ENCODE measurements around the gene ZNF688. TPM values are rescaled to one million over a fixed set of nuclear protein-coding genes. Genes with fewer than 3 reads are reported as not detected.

The ZNF688 gene
- total RNA-seq, 1 donor from 2014 or later, result 5.4 TPM

- DNase-seq (ENCODE audit: low read depth), result no peak
- TF ChIP-seq EZH2 (IDR thresholded peaks at IDR 0.05; ENCODE audit: insufficient read depth, low read length), result no peak
- TF ChIP-seq CTCF (IDR thresholded peaks at IDR 0.05; ENCODE audit: insufficient read depth, low read depth, low read length), result no peak
- no peak overlapping the region for H3K4me3 ChIP-seq (ENCODE audit: insufficient read depth, low read depth, low read length)
These were observed 32.9 kb upstream of the ZNF688 start for GRCh38 chr16:30604316-30604947.

GRCh38 chr16:30603945-30604315 lies 32.4 kb upstream of the ZNF688 start:
- Histone ChIP-seq H3K27ac (ENCODE audit: low read depth, low read length) (no peak overlapping the region), H3K9me3 (ENCODE audit: insufficient read depth, low read depth, low read length) (no peaks in the 10 kb centered on the region), H3K4me2 (ENCODE audit: low read length) (no peak overlapping the region), H3K27me3 (ENCODE audit: insufficient read depth, low read length) (no peaks in the 10 kb centered on the region), H3K4me1 (ENCODE audit: insufficient read depth, low read length) (peaks cover 6% of the 10 kb centered on the region), H2AFZ (ENCODE audit: low read depth, low read length) (no peak overlapping the region), H4K20me1 (ENCODE audit: insufficient read depth, low read length) (no peaks in the 10 kb centered on the region), H3K36me3 (ENCODE audit: insufficient read depth, low read length) (peaks cover 7% of the 10 kb centered on the region), H3K79me2 (ENCODE audit: insufficient read depth, low read length) (peaks cover 5% of the 10 kb centered on the region), H3K4me3 (ENCODE audit: insufficient read depth, low read depth, low read length) (no peak overlapping the region), H3K9ac (ENCODE audit: low read length) (no peak overlapping the region)
- FAIRE-seq (no peak), DNase-seq (ENCODE audit: low read depth) (no peak)
- H3K36me3 Mint-ChIP-seq (ENCODE audit: low read depth, unreplicated experiment), result peaks cover 11% of the 10 kb centered on the region
- TF ChIP-seq EZH2 (IDR thresholded peaks at IDR 0.05; ENCODE audit: insufficient read depth, low read length) (no peak), CTCF (IDR thresholded peaks at IDR 0.05; ENCODE audit: insufficient read depth, low read depth, low read length) (no peak)
- H3K9me3 Mint-ChIP-seq (ENCODE audit: unreplicated experiment), result peaks cover 3% of the 10 kb centered on the region
- H3K27ac Mint-ChIP-seq (ENCODE audit: unreplicated experiment), result no peak overlapping the region
- peaks cover 11% of the 10 kb centered on the region for H3K4me1 Mint-ChIP-seq (ENCODE audit: low read depth, unreplicated experiment)
- peak overlapping the region; percentile 14 for H3K4me3 Mint-ChIP-seq (ENCODE audit: unreplicated experiment)
- H3K27me3 Mint-ChIP-seq (ENCODE audit: low read depth, unreplicated experiment), result no peaks in the 10 kb centered on the region

More at GRCh38 chr16:30604316-30604947, 32.9 kb upstream of the ZNF688 start:
- Histone ChIP-seq H3K27me3 (ENCODE audit: insufficient read depth, low read length) (no peaks in the 10 kb centered on the region), H3K4me1 (ENCODE audit: insufficient read depth, low read length) (peaks cover 6% of the 10 kb centered on the region), H3K4me2 (ENCODE audit: low read length) (no peak overlapping the region), H3K9ac (ENCODE audit: low read length) (no peak overlapping the region), H2AFZ (ENCODE audit: low read depth, low read length) (no peak overlapping the region), H3K79me2 (ENCODE audit: insufficient read depth, low read length) (peaks cover 10% of the 10 kb centered on the region), H3K27ac (ENCODE audit: low read depth, low read length) (no peak overlapping the region), H3K36me3 (ENCODE audit: insufficient read depth, low read length) (peaks cover 7% of the 10 kb centered on the region), H4K20me1 (ENCODE audit: insufficient read depth, low read length) (no peaks in the 10 kb centered on the region), H3K9me3 (ENCODE audit: insufficient read depth, low read depth, low read length) (no peaks in the 10 kb centered on the region)
- no peak overlapping the region for H3K27ac Mint-ChIP-seq (ENCODE audit: unreplicated experiment)
- H3K9me3 Mint-ChIP-seq (ENCODE audit: unreplicated experiment), result peaks cover 3% of the 10 kb centered on the region
- H3K27me3 Mint-ChIP-seq (ENCODE audit: low read depth, unreplicated experiment), result no peaks in the 10 kb centered on the region
- no peak overlapping the region for H3K4me3 Mint-ChIP-seq (ENCODE audit: unreplicated experiment)
- peaks cover 11% of the 10 kb centered on the region for H3K4me1 Mint-ChIP-seq (ENCODE audit: low read depth, unreplicated experiment)
- FAIRE-seq, result no peak
- peaks cover 11% of the 10 kb centered on the region for H3K36me3 Mint-ChIP-seq (ENCODE audit: low read depth, unreplicated experiment)

- no peak overlapping the region for H3K27ac ChIP-seq (ENCODE audit: low read depth, low read length)
- H3K27me3 ChIP-seq (ENCODE audit: insufficient read depth, low read length), result no peaks in the 10 kb centered on the region
- no peak overlapping the region for H3K4me2 ChIP-seq (ENCODE audit: low read length)
- no peaks in the 10 kb centered on the region for H3K9me3 ChIP-seq (ENCODE audit: insufficient read depth, low read depth, low read length)
- no peak overlapping the region for H3K4me3 ChIP-seq (ENCODE audit: insufficient read depth, low read depth, low read length)
- Mint-ChIP-seq H3K27me3 (ENCODE audit: low read depth, unreplicated experiment) (no peaks in the 10 kb centered on the region), H3K4me3 (ENCODE audit: unreplicated experiment) (no peak overlapping the region), H3K27ac (ENCODE audit: unreplicated experiment) (no peak overlapping the region), H3K36me3 (ENCODE audit: low read depth, unreplicated experiment) (peaks cover 11% of the 10 kb centered on the region), H3K4me1 (ENCODE audit: low read depth, unreplicated experiment) (peaks cover 11% of the 10 kb centered on the region), H3K9me3 (ENCODE audit: unreplicated experiment) (peaks cover 3% of the 10 kb centered on the region)
- no peak for FAIRE-seq
- peaks cover 7% of the 10 kb centered on the region for H3K36me3 ChIP-seq (ENCODE audit: insufficient read depth, low read length)
- no peak for DNase-seq (ENCODE audit: low read depth)
- H4K20me1 ChIP-seq (ENCODE audit: insufficient read depth, low read length), result no peaks in the 10 kb centered on the region
- H2AFZ ChIP-seq (ENCODE audit: low read depth, low read length), result no peak overlapping the region
- no peak overlapping the region for H3K9ac ChIP-seq (ENCODE audit: low read length)
- H3K79me2 ChIP-seq (ENCODE audit: insufficient read depth, low read length), result no peaks in the 10 kb centered on the region
- TF ChIP-seq EZH2 (IDR thresholded peaks at IDR 0.05; ENCODE audit: insufficient read depth, low read length) (no peak), CTCF (IDR thresholded peaks at IDR 0.05; ENCODE audit: insufficient read depth, low read depth, low read length) (no peak)
- peaks cover 6% of the 10 kb centered on the region for H3K4me1 ChIP-seq (ENCODE audit: insufficient read depth, low read length)
These were observed 31.2 kb upstream of the ZNF688 start for GRCh38 chr16:30602616-30603277.

Data from astrocyte (in vitro differentiated cells and primary cell).